ENCODE measurements around the gene AMOTL1. TPM values are rescaled to one million over a fixed set of nuclear protein-coding genes. Genes with fewer than 3 reads are reported as not detected.

AMOTL1 gene
- total and polyA plus RNA-seq, 2 of the 8 experiments (the other 6 are each of a cell fraction or from before 2014, with no cell fraction given): 9.0 to 27.6 TPM

GRCh38 chr11:94794287-94795168, 26.4 kb downstream of the AMOTL1 start (continued):
- TF ChIP-seq RFX5 (IDR thresholded peaks at IDR 0.05; ENCODE audit: borderline replicate concordance, low read depth, low read length): no peak
- no peak for TF ChIP-seq SP4 (IDR thresholded peaks at IDR 0.05; ENCODE audit: low read length)
- no peak for TF ChIP-seq RAD21 (IDR thresholded peaks at IDR 0.05 in 1 of 2, conservative IDR thresholded peaks at IDR 0.05 in 1 of 2; ENCODE audit: low read depth in 2 of 2, low read length in 2 of 2)
- TF ChIP-seq POLR2AphosphoS5 (IDR thresholded peaks at IDR 0.05; ENCODE audit: low read depth, low read length): no peak
